DND-41 (cell line): ENCODE results near the gene INO80E.
"Not testable (repeated sequence)": the region's sequence is repeated elsewhere in the genome, so short reads cannot be mapped to it uniquely, and the experiment has no call there.

ENCODE experiments used
- CTCF ChIP-seq: IDR thresholded peaks from 2 replicates; pipeline ENCODE4 v1.5.1; 2012; ENCODE audit warnings: borderline replicate concordance, low read length, moderate library complexity, mild to moderate bottlenecking; ENCODE audit not compliant: poor library complexity, severe bottlenecking; ENCODE audit errors: extremely low read depth
- EZH2 ChIP-seq: IDR thresholded peaks from 3 replicates; pipeline ENCODE4 v1.6.1; 2012; ENCODE audit warnings: borderline replicate concordance, low read depth, mild to moderate bottlenecking, moderate library complexity, low read length, inconsistent platforms; ENCODE audit not compliant: severe bottlenecking

GRCh38 chr16:30017937-30018336 is 21.9 kb downstream of the INO80E start:
- TF ChIP-seq CTCF, EZH2: not testable (repeated sequence)
